GM19395 (cell line): Measurements from ENCODE around the gene RBMS2.

Experiments
- ATAC-seq: cut with Tn5 transposase; IDR thresholded peaks from one replicate; pipeline ENCODE4 v1.9.1; 2021; ENCODE audit warnings: mild to moderate bottlenecking, moderate library complexity; ENCODE audit not compliant: unreplicated experiment

The RBMS2 gene

DNA sequence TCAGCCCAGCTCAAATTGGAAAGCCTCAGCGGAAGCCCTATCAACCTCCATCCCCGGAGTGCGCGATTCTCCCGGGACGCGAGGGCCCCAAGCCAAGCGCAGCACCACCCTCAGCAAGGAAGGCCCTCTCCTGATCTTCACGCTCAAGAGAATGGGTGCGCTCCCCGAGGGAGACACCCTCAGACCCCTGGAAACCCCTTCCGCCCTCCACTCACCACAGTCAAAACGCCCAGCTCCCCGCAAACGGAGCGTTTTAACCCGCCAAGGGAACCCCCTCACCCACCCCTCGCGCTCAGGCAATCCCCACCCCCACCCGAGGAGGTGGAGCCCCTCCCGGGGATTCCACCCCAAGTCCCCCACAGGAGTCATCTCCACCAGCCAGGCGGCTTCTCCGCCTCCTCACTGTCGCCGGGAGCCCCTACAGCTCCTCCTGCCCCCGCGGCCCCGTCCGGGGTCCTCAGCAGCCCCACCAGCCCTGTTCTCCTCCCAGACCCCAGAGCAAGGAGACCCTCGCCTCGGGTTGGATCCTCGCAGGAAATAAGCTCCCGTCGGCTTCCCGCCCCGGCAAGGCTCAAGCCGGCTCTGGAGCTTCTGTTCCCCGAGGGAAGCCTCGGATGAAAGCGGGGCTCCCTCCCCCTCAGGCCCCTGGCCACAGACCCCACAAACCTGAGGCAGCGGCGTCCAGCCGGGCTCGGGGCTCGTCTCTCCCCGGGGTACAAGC, 108.0 kb downstream of the RBMS2 start:
- ATAC-seq = peak; percentile 3

DNA sequence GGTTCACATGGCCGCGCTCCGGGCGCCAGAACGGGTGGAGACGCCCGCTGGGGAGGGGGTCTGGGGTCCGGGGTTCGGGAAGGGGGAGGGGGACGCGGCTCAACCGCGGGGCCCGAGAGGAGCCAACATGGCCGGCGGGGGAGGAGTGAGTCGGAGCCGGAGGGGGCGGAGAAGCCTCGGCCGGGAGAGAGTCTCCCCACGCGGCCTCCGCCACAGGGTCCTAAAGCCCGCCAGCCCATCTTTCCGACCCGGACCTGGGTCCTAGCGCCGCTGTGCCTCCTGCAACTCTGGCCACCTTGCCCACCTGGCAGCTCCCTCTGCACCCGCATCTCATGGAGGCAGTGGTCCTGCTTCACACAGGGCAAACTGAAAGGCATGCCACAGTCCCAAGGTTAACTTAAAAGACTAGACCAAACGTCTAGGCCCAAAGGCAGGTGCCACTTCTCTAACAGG, 108.6 kb downstream of the RBMS2 start, which contains the start of gene BAZ2A:
TSS of gene BAZ2A (minus strand) at position 147 of the 453 bp plus-strand sequence. CDS start 12,796 bp downstream, outside the sequence.
- peak; percentile 62 for ATAC-seq

DNA sequence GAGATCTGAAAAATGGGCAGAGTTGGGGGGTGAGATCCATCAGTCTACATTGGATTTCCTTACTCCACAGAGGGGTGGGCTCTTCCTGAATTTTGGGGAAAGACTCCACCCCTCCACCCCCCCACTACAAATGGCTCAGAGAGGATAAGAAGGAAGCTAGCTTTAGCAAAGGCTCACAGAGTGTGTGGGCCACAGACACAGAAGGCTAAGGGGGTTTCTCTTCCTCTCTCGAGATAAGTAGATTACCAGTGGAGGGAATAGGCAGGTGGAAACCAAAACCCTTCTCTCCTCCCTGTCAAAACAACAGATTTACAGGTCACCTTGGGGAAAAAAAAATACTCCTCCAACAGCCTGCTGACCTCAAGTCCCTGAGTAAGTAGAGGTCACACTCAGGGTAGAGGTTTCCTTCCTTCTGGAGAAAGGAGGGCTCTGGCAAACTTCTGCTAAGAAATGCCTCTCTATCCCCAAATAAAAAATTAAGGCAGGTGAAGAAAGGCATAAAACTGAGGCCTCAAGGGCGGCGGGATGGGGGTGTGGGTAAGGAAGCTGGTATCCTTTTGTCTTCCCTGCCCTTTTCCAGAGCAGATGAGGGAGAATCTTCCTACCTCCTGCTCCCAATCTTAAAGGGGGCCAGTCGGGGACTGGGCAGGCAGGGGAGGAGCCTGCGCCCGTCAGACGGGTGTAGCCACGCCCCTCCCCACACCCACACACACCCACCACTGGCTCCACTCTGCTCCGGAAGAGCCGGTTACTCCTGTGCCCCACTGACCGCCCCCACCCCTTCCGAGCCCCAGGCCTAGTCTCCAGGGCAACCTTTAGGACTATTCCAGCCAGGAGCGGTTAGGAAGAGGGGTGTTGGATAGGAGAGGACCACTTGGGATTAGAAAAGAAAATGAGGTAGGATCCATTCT, 110.4 kb downstream of the RBMS2 start:
- ATAC-seq = peak; percentile 23

DNA sequence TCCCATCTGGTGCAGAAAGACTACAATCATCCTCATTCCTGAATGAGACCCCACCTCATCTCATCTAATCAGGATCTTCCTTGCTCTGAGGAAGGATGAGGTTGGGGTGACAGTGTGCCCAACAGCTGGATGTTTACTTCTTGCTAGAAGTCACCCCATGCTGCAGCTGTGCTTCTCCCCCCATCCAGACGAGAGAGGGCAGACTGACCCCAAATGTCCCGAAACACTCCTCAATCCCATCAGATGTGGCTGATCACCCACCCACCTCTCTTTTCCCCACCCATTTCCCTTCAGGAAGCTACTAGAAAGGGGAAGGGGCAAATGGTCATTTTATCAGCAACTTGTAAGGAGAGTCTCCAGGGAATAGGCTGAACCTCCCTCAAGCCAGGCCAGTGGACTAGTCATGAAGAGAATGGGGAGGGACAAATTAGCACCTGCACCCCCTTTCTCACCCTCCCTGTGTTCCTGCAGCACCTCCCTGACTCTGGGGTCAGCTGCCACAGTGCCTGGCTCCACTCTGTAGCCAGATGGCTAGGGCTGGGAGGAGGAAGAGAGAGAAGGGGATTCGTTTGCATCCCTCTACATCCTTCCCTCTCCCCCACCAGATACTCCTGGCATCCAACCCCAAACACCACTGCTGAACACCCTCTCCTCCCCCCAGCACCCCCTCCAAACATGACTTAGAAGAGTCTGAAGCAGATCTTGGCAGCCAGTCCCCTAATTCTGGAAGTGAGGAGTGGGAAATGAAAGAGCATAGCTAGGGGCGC, 111.3 kb downstream of the RBMS2 start:
- ATAC-seq = no peak

DNA sequence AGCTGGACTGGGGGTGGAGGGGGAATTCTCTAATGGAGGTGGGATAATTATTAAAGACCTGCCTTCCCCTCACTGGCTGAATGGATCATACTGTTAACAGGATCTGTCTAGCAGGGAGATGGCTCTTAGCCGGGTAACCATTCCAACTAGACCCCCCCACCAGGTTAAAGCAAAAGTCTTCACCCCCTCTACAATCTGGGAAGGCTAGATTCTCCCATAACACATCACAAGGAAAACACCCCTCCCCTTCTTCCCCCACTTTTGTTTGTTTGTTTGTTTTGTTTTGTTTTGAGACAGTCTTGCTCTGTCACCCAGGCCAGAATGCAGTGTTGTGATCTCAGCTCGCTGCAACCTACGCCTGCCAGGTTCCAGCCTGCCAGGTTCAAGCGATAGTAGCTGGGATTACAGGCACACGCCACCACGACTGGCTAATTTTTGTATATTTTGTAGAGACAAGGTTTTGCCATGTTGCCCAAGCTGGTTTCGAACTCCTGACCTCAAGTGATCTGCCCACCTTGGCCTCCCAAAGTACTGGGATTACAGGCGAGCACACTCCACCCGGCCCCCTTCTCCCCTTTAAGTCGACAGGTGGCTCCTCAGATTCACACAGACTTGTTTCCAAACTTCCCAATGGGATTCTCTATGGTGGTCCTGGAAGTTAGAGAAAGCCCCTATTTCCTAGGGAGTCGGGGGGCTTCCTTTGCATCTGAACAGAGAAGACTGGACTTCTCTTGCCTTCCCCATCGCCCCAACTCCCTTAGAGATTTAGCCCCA, 112.0 kb downstream of the RBMS2 start:
- no peak for ATAC-seq

DNA sequence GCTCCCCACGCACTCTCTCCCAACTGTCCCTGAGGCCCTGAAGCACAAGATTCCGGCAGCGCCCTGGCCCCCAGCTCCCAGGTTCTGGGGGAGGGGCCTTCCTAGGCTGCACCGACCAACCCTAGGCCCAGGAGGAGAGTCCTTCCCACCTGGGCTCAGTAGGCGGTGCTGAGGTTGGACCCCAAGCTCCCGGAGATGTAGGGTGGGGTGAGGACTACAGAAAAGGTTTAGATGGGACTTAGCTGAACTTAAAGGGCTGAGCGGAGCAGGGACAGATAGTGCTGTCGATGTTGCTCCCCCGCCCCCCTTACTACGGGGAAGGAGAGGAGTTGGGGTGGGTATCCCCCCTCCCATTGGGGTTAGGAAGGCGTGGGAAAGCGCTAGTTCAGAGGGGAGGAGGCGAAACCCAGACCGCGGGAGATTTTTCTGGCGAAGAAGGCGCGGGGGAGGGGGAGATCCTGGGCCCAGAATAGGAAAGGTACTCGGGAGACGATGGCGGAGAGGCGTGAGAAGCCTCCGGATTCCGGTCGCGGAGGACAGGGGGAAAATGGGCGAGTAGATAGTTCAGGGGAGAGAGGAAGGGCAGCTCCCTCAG, 112.7 kb downstream of the RBMS2 start:
- ATAC-seq = no peak

DNA sequence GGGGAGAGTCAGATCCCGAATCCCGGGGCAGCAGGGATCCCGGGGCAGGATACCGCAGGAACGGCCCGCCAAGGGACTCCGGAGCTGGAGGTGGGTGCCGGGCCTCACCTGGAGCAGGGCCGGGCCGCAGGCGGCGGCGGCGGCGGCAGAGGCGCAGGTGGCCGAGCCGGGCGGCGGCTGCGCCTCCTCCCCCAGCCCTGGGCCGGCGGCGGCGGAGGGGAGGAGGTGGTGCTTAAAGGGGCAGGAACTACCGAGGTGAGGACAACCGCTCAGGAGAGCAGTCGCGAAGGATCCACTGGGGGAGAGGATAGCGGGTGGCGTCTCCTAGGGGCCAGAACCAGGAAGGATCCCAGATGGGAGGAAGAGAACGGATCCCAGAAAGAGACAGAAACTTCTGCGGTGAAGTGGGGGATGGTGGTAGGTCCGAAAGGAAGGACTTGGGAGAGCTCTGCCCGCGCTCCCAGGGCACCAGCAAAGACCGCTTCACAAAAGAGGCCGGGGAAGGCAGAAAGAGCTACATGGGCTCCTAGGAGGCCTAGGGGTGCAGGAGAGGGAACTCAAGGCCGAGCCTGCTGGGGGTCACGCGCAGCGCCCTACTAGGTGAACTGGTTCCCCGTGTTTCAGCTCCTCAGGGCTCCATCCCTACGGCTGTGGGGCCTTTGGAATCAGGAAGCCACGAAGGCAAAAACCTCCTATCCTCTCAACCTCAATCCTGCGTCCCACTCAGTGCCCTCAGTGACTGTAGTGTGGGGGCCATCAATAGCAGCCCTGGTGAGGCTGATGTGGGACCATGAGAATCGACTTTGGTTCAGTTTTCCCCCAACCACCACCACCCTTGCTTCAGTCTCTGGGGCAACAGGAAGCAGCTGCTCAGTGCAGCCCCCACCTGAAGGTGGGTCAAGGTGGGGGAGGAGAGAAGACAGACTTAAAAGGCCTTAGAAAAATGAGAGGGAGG, 113.5 kb downstream of the RBMS2 start:
- ATAC-seq = peak; percentile 30

DNA sequence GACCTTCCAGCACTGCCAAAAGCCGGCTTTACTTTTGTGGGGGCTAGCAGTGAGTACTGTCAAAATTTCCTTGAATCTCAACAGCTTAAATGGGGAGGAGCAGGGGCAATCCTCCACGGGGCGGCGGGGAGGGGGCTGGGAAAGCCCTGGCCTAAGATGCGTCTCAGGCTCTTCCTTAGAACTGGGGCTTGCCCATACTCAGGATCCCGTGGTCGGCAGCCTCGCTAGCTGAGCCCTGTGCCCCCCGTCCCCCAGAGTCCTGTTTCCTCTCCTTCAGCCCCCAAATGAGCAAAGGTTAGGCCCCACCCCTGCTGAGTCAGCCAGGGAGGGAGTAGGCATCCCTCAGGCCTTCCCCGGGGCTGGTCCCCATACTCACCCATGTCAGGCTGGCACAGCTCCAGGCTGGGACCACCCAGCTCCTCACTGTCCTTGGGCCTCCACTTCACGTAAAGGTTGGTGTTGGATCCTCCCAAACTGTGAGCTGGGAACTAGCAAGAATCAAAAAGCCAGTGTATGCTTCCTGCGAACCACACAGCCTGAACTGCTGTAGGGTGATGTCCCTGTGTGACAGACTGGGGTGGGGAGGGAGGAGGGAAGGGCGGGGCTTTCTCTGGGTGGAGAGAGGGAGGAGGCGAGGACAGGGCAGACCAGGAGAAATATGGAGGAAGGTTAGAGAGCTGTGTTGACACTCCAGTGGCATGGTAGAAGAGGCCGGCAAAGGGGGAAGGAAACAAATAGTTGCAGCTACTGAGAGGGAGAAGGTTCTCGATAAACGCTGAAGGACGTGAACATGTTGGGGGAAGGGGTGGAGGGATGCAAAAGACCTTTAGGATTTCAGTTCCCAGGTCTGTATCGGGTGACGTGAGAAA, 114.4 kb downstream of the RBMS2 start:
- peak; percentile 52 for ATAC-seq

DNA sequence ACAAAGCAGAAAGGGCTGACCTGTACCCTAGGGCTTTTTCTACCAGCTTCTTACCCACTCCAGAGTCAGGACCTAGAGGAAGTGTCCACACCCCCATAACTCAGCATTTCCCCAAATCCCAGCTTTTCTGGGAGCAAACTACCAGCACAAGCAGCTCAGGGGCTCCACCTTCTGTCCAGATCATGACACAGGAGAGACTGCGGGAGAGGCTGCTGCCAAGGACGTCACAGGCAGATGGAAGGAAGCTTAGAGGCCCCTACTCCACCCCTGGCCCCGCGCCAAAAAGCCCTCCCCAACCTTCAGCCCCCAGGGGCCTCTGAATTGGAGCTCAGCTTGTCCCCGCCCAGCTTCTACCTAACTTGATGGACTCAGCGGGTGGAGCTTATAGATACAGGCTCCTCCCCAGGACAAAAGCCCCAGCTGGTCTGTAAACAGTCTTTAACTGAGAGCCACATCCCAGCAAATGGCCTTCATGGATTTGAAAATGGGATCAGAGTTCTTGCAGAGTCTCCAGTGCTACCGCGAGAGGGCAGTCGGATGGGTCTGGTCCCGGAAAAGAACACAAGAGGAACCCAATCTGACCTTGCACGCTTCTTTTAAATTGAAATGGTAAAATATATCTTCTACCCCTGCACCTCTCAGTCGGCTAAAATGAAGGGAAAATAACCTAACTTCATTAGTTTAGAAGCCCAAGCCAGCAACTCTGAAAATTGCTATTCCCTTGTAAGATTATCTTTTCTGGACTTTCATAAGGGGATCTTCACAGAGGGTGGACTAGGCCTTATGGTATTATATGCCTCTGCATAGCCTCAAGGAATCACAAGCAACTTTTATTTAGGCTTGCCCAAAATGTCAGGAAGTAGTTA, 115.3 kb downstream of the RBMS2 start:
- peak; percentile 57 for ATAC-seq

DNA sequence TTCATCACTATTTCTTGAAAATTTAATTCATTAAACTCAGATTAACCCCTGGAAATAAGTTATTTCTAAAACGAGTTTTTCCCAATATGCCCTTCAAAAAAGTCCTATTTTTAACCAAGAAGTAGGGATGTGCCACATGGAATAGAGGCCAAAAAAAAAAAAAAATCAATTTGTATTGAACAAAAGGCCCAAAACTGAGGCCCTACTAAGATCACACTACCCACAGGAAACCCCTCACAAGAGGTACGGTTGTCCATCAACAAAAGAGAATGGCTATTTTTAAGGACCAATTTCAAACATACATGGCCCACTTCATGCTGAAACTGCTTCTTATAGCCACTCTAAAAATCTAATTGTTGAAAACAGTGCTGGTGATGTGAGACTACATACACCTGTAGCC, 116.0 kb downstream of the RBMS2 start:
- no peak for ATAC-seq

DNA sequence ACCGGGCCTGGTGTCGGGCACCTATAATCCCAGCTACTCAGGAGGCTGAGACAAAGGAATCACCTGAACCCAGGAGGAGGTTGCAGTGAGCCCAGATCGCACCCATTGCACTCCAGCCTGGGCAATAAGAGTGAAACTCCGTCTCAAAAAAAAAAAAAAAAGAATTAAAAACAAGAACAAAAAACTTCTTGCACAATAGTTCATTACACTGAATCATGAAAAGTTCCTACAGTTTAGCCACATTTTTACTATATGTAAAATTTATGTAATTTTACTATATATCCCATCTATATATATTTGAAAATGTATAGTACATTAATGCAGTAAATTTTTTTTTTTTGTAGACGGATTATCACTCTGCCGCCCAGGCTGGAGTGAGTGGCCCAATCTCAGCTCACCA, 119.6 kb downstream of the RBMS2 start:
- no peak for ATAC-seq

DNA sequence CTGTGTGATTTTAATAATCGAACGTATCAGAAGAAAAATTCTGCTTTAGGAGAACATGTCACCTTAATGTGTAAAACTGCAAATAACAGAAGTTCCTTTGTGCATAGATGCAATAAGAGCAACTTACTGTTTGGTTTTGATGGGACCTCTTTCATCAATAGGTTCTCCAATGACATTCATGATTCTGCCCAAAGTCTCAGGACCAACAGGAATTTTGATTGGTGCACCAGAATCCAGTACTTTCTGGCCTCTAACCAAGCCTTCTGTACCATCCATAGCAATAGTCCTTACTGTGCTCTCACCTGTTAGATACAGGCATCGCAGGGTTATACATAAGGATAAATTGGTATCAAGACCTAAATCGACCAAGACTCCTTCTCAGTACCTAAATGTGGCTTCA, 123.0 kb downstream of the RBMS2 start:
- no peak for ATAC-seq

DNA sequence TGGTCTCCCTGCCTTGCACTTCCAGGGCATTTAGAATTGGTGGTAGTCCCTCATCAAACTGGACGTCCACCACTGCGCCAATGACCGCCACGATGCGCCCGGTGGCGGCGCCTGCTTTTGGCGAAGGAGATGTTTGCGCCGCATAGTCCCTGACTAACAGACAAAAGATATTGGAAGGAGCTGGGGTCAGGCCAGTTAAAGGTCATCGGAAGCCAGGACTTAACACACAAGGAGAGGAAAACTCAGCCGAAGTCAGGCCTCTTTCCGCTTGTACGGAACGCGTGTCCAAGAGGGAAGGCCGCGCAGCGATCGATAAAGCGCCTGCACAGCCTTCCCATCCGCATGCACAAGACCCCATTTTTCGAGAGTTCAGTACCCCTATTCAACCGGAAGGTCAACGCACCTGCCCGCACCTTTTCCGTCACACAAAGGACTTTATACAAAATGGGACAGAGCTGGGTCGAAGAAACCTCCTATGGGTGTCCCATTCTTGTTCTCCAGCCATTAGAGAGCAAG, 123.6 kb downstream of the RBMS2 start:
- ATAC-seq = no peak
